Sigmoid colon (tissue), 4 donors: ENCODE data around the gene SLC17A2.

Experiments
- CTCF ChIP-seq, 4 experiments: fragments of 450-650 bp in 3 of 4; fragments of 200-600 bp in 1 of 4; IDR thresholded peaks; one replicate each; pipeline ENCODE4 v1.5.1; 2016 to 2019; ENCODE audit warnings: antibody characterized with exemption in 4 of 4, mild to moderate bottlenecking in 3 of 4, moderate library complexity in 2 of 4
- POLR2A ChIP-seq, 2 donors: fragments of 450-650 bp; IDR thresholded peaks; one replicate each; pipeline ENCODE4 v1.6.1; 2016; ENCODE audit warnings: antibody characterized with exemption in 2 of 2, mild to moderate bottlenecking in 2 of 2, moderate library complexity in 2 of 2
- POLR2AphosphoS5 ChIP-seq, 4 donors: sonication (generic); formaldehyde crosslinking; IDR thresholded peaks; one replicate each; pipeline ENCODE4 v1.6.1; 2017; ENCODE audit warnings: antibody characterized with exemption in 4 of 4

- TF ChIP-seq CTCF (IDR thresholded peaks at IDR 0.05) (no peak), POLR2A (IDR thresholded peaks at IDR 0.05) (no peak), POLR2AphosphoS5 (IDR thresholded peaks at IDR 0.05) (no peak)
Measured at GRCh38 chr6:25972902-25973301, 42.4 kb upstream of the SLC17A2 start.
